ENCODE measurements around the gene PLEKHA6.

- no peak for TF ChIP-seq CTCF (conservative IDR thresholded peaks at IDR 0.05; ENCODE audit: low read depth, low read length)
- no peak for TF ChIP-seq CHD1 (IDR thresholded peaks at IDR 0.05; ENCODE audit: low read depth, low read length)
- no peak for TF ChIP-seq FOS (IDR thresholded peaks at IDR 0.05; ENCODE audit: low read depth, low read length)
- TF ChIP-seq POLR2A (IDR thresholded peaks at IDR 0.05; ENCODE audit: low read depth, low read length): no peak
- no peak for TF ChIP-seq RAD21 (IDR thresholded peaks at IDR 0.05; ENCODE audit: low read length)
- no peak for TF ChIP-seq SMC3 (IDR thresholded peaks at IDR 0.05; ENCODE audit: low read depth, low read length)
These were observed 32.9 kb downstream of the PLEKHA6 start for GRCh38 chr1:204326771-204327300.

Measured in IMR-90 (cell line).